Stimulated activated CD4-positive, alpha-beta T cell treated with anti-CD3 and anti-CD28 coated beads, Interleukin-1b, Interleukin-23, amount 100 ng/mL, for 24 hours (primary cell): ENCODE measurements around the gene FAM170A.

ENCODE experiments used
- DNase-seq, 4 experiments: peaks; one replicate each; pipeline ENCODE4 v3.0.0-alpha.2; 2020; ENCODE audit warnings: low read depth in 4 of 4, low spot score in 1 of 4

The FAM170A gene

GRCh38 chr5:119629339-119629738, at the start of gene FAM170A:
Gene FAM170A, plus strand, starts transcription at chr5:119629558. Its CDS starts 211 bp downstream, at chr5:119629769.
- no peak for DNase-seq

GRCh38 chr5:119582987-119583386, 46.4 kb upstream of the FAM170A start:
- DNase-seq = no peak

GRCh38 chr5:119583684-119584083, 45.7 kb upstream of the FAM170A start:
- DNase-seq = no peak

GRCh38 chr5:119596046-119596445, 33.3 kb upstream of the FAM170A start:
- no peak for DNase-seq

GRCh38 chr5:119597728-119598298, 31.5 kb upstream of the FAM170A start:
- DNase-seq = no peak

GRCh38 chr5:119613937-119614336, 15.4 kb upstream of the FAM170A start:
- DNase-seq = no peak

- DNase-seq = no peak
Measured at GRCh38 chr5:119614838-119615237, 14.5 kb upstream of the FAM170A start.

GRCh38 chr5:119626086-119626485, 3.3 kb upstream of the FAM170A start:
- no peak for DNase-seq

GRCh38 chr5:119630752-119631440, 1.5 kb downstream of the FAM170A start:
- DNase-seq = no peak

GRCh38 chr5:119631660-119632059, 2.3 kb downstream of the FAM170A start:
- DNase-seq = no peak

- no peak for DNase-seq
Measured at GRCh38 chr5:119651486-119651885, 22.1 kb downstream of the FAM170A start.

GRCh38 chr5:119655061-119655460, 25.7 kb downstream of the FAM170A start:
- DNase-seq = no peak

GRCh38 chr5:119656023-119656422, 26.7 kb downstream of the FAM170A start:
- no peak for DNase-seq

GRCh38 chr5:119666542-119666941, 37.2 kb downstream of the FAM170A start:
- DNase-seq = no peak

GRCh38 chr5:119678351-119679028, 49.1 kb downstream of the FAM170A start:
- DNase-seq = no peak

- no peak for DNase-seq
Measured at GRCh38 chr5:119680080-119680479, 50.7 kb downstream of the FAM170A start.

- DNase-seq = no peak
Measured at GRCh38 chr5:119681734-119682133, 52.4 kb downstream of the FAM170A start.

- no peak for DNase-seq
Measured at GRCh38 chr5:119682372-119682771, 53.0 kb downstream of the FAM170A start.
